Measurements from ENCODE around the gene VMP1.

DNA sequence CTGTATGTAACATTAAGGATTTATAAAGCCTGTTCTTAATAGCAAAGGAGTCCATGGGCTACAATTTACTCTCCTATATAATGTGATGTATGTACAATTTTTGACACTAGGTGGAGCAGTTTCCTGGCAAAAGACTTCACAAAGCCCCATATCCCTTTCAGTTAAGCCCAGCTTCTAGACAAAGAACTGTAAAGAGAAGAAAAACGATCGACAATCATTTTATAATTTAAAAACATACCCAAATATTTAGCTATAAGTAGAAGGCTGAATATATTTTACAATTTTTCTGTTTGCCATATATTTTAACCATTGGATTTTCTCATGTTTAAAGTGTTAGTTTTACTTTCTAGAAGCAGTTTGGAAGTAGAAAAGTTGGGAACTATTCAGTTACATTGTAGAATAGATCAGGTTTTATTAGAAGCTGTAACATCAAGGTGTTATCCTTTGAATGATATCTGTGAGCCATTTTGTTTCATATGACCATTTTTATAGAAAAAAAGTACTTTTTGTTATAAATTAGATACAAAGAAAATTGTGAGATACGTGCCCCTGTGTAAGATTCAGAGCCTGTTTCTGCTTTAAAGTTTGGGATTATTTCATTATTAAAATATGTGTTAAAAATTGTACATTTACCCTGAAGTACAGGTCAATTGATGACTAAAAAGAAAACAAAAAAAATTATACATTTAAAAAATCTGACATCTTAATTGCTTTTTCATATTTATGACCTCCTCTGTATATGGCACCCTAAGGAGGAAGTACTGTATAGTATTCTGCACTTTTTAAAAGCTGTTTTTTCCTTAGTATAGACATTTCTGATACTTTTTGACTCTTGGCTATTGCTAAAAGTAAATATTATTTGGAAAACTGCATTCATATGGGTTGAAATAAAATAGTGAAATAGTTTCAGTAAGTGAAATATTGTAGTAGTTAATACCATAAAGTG lies 46.3 kb downstream of the VMP1 start:
- TF ChIP-seq, protein P1, sequence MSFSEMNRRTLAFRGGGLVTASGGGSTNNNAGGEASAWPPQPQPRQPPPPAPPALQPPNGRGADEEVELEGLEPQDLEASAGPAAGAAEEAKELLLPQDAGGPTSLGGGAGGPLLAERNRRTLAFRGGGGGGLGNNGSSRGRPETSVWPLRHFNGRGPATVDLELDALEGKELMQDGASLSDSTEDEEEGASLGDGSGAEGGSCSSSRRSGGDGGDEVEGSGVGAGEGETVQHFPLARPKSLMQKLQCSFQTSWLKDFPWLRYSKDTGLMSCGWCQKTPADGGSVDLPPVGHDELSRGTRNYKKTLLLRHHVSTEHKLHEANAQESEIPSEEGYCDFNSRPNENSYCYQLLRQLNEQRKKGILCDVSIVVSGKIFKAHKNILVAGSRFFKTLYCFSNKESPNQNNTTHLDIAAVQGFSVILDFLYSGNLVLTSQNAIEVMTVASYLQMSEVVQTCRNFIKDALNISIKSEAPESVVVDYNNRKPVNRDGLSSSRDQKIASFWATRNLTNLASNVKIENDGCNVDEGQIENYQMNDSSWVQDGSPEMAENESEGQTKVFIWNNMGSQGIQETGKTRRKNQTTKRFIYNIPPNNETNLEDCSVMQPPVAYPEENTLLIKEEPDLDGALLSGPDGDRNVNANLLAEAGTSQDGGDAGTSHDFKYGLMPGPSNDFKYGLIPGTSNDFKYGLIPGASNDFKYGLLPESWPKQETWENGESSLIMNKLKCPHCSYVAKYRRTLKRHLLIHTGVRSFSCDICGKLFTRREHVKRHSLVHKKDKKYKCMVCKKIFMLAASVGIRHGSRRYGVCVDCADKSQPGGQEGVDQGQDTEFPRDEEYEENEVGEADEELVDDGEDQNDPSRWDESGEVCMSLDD (tag by site-specific recombination; IDR thresholded peaks at IDR 0.05) = no peak
- TF ChIP-seq, protein P2, sequence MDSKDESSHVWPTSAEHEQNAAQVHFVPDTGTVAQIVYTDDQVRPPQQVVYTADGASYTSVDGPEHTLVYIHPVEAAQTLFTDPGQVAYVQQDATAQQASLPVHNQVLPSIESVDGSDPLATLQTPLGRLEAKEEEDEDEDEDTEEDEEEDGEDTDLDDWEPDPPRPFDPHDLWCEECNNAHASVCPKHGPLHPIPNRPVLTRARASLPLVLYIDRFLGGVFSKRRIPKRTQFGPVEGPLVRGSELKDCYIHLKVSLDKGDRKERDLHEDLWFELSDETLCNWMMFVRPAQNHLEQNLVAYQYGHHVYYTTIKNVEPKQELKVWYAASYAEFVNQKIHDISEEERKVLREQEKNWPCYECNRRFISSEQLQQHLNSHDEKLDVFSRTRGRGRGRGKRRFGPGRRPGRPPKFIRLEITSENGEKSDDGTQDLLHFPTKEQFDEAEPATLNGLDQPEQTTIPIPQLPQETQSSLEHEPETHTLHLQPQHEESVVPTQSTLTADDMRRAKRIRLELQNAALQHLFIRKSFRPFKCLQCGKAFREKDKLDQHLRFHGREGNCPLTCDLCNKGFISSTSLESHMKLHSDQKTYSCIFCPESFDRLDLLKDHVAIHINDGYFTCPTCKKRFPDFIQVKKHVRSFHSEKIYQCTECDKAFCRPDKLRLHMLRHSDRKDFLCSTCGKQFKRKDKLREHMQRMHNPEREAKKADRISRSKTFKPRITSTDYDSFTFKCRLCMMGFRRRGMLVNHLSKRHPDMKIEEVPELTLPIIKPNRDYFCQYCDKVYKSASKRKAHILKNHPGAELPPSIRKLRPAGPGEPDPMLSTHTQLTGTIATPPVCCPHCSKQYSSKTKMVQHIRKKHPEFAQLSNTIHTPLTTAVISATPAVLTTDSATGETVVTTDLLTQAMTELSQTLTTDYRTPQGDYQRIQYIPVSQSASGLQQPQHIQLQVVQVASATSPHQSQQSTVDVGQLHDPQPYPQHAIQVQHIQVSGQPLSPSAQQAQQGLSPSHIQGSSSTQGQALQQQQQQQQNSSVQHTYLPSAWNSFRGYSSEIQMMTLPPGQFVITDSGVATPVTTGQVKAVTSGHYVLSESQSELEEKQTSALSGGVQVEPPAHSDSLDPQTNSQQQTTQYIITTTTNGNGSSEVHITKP (tag by site-specific recombination; IDR thresholded peaks at IDR 0.05) = no peak
- no peak for TF ChIP-seq ZNF140 (tag by site-specific recombination; IDR thresholded peaks at IDR 0.05)
